GM12891 (cell line): Measurements from ENCODE around the gene PCDHB5.

Source experiments
- PAX5 ChIP-seq: IDR thresholded peaks from 2 replicates; pipeline ENCODE4 v1.6.1; 2011; ENCODE audit warnings: low read length, moderate library complexity, mild to moderate bottlenecking; ENCODE audit not compliant: insufficient read depth, severe bottlenecking
- POLR2A ChIP-seq: IDR thresholded peaks from 2 replicates; pipeline ENCODE4 v1.6.1; 2011; ENCODE audit warnings: low read depth, low read length, control low read depth

DNA sequence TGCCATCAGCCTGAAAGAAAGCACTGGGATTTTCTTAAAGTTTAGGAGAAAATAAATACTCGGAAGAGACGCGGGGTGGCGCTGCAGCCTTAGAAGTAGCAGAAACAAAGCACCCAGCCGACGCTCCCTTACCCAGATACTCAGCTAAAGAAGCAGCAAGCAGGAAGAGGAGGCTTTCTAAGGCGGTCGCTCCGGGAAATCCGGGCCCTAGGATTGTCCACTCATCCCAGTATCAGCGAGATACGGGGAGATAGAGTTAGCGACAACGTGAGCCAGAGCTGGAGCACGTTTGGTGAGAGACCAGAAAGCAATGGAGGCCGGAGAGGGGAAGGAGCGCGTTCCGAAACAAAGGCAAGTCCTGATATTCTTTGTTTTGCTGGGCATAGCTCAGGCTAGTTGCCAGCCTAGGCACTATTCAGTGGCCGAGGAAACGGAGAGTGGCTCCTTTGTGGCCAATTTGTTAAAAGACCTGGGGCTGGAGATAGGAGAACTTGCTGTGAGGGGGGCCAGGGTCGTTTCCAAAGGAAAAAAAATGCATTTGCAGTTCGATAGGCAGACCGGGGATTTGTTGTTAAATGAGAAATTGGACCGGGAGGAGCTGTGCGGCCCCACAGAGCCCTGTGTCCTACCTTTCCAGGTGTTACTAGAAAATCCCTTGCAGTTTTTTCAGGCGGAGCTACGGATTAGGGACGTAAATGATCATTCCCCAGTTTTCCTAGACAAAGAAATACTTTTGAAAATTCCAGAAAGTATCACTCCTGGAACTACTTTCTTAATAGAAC, 40.3 kb upstream of the PCDHB5 start, which contains the start of gene PCDHB2:
- TF ChIP-seq POLR2A (no peak), PAX5 (no peak)
